Fibroblast of villous mesenchyme (primary cell): ENCODE data around the gene HACL1. TPM values are rescaled to one million over a fixed set of nuclear protein-coding genes. Genes with fewer than 3 reads are reported as not detected.

ENCODE experiments used
- DNase-seq: peaks from one replicate; pipeline ENCODE4 v3.0.0-alpha.2; 2010; ENCODE audit warnings: low read depth
- H3K4me3 ChIP-seq: 2 replicates; pipeline ENCODE4 v1.5.1; 2011; ENCODE audit warnings: low read depth, mild to moderate bottlenecking, low read length
- CTCF ChIP-seq: IDR thresholded peaks from 2 replicates; pipeline ENCODE4 v1.5.1; 2012; ENCODE audit warnings: low read depth, mild to moderate bottlenecking, low read length; ENCODE audit not compliant: insufficient read depth
- total RNA-seq: library from RNA; depleted of rRNA; stranded (reverse); fragments of >200 nt; gene quantifications from 2 replicates; pipeline ENCODE4 v1.2.3, GENCODE V29; 2012

The HACL1 gene
- total RNA-seq, 1 donor: 33.7 TPM

GRCh38 chr3:15634671-15635070 is 33.3 kb upstream of the HACL1 start:
- TF ChIP-seq CTCF: no peak
- no peak for DNase-seq
- H3K4me3 ChIP-seq: no peak overlapping the region

- peak; percentile 61 for DNase-seq
- TF ChIP-seq CTCF: no peak
- no peak overlapping the region for H3K4me3 ChIP-seq
Measured at GRCh38 chr3:15633766-15634598, 32.6 kb upstream of the HACL1 start.

GRCh38 chr3:15633159-15633558 is 31.8 kb upstream of the HACL1 start:
- H3K4me3 ChIP-seq: no peak overlapping the region
- TF ChIP-seq CTCF: no peak
- DNase-seq: no peak

GRCh38 chr3:15632212-15632580 is 30.8 kb upstream of the HACL1 start:
- no peak for DNase-seq
- H3K4me3 ChIP-seq: no peak overlapping the region
- no peak for TF ChIP-seq CTCF

- no peak for TF ChIP-seq CTCF
- DNase-seq: no peak
- H3K4me3 ChIP-seq: no peak overlapping the region
Measured at GRCh38 chr3:15631426-15632211, 30.2 kb upstream of the HACL1 start.

GRCh38 chr3:15630646-15631350 is 29.4 kb upstream of the HACL1 start:
- DNase-seq: peak; percentile 69
- TF ChIP-seq CTCF: no peak
- H3K4me3 ChIP-seq: peak overlapping the region; percentile 37
